ENCODE measurements around the gene NRCAM.

NRCAM gene

DNA sequence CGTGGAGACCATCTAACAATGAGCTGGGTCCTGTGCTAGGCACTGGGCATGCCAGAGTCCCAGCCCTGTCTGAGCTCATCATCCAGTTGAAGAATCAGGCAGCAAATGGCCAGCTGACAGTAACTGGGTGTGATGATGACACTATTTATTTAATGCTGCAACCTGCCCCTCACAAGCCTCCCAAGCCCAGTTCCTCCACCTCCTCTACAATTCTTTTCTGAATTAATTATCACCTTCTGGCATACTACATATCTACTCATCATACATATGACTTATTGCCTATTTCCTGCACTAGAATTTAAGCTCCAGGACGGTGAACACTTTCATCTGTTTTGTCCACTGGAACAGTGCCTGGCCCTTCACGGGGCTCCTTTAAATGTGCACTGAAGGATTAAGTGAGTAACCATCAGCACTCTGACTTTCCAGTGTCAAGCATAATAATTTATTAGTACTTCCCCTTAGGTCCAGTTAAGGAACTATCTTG, 229.4 kb downstream of the NRCAM start:
- Histone ChIP-seq H3K9ac (ENCODE audit: low read length) (no peak overlapping the region), H3K27ac (ENCODE audit: low read depth, low read length) (no peak overlapping the region), H3K4me3 (ENCODE audit: low read length) (no peak overlapping the region), H3K27me3 (ENCODE audit: control insufficient read depth, insufficient read depth, low read length) (no peaks in the 10 kb centered on the region), H3K36me3 (ENCODE audit: control insufficient read depth, insufficient read depth, low read length) (no peaks in the 10 kb centered on the region), H3K4me1 (ENCODE audit: control insufficient read depth, insufficient read depth, low read length) (no peaks in the 10 kb centered on the region)

DNA sequence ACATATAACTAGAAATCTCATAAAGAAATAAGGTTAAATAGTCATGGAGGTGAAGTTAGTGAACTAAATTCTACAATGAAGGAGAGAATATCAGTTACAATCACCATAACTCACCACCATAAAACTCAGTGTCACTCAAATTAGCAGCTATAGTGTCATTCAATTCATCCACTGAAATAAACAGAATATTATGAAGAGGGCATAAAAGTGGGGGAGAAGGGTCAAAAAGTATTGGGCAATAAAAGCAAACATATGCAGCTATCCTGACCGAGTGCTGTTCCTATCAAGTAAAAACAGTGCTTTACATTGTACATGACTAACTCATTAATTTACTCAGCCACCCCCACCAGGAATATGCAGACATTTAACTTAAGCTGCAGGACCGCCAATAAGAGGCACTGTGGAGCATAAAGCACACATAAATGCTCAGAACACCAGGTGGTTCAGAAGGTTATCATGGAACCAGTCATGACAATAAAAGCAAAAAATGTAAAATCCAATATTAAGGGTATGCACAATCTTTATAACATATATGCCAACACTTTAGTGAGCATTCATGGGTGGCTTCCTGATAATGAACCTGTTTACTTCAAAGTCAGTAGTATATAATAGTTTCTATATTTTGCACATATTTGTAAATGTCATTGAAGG, 230.6 kb downstream of the NRCAM start:
- no peak overlapping the region for H3K9ac ChIP-seq (ENCODE audit: low read length)
- H3K4me1 ChIP-seq (ENCODE audit: control insufficient read depth, insufficient read depth, low read length), result no peaks in the 10 kb centered on the region
- no peak overlapping the region for H3K4me3 ChIP-seq (ENCODE audit: low read length)
- H3K36me3 ChIP-seq (ENCODE audit: control insufficient read depth, insufficient read depth, low read length), result no peaks in the 10 kb centered on the region
- no peak overlapping the region for H3K27ac ChIP-seq (ENCODE audit: low read depth, low read length)
- H3K27me3 ChIP-seq (ENCODE audit: control insufficient read depth, insufficient read depth, low read length), result no peaks in the 10 kb centered on the region

DNA sequence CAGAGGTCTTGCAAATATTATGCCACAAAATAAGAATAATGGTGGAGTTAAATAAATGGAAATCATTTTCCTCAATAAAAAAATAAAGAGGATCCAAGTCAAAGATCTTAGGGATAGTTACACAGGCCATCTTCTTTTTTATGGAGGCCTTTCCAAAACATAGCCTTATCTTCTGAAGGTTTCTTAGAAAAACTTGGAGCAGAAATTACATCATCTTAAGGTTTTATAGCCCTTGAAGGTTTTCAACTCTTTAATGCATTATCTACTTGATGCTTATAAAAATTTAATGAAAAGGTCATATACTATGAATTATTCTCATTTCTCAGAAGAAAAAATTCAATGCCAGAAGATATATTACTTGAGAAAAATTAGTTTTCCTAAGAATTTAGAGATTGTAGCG, 231.8 kb downstream of the NRCAM start:
- H3K27ac ChIP-seq (ENCODE audit: low read depth, low read length), result no peak overlapping the region
- no peaks in the 10 kb centered on the region for H3K36me3 ChIP-seq (ENCODE audit: control insufficient read depth, insufficient read depth, low read length)
- no peaks in the 10 kb centered on the region for H3K4me1 ChIP-seq (ENCODE audit: control insufficient read depth, insufficient read depth, low read length)
- no peaks in the 10 kb centered on the region for H3K27me3 ChIP-seq (ENCODE audit: control insufficient read depth, insufficient read depth, low read length)
- no peak overlapping the region for H3K9ac ChIP-seq (ENCODE audit: low read length)
- no peak overlapping the region for H3K4me3 ChIP-seq (ENCODE audit: low read length)

- H3K27ac ChIP-seq (ENCODE audit: low read depth, low read length), result no peak overlapping the region
- H3K27me3 ChIP-seq (ENCODE audit: control insufficient read depth, insufficient read depth, low read length), result no peaks in the 10 kb centered on the region
- no peak overlapping the region for H3K4me3 ChIP-seq (ENCODE audit: low read length)
- H3K9ac ChIP-seq (ENCODE audit: low read length), result no peak overlapping the region
- H3K4me1 ChIP-seq (ENCODE audit: control insufficient read depth, insufficient read depth, low read length), result no peaks in the 10 kb centered on the region
- H3K36me3 ChIP-seq (ENCODE audit: control insufficient read depth, insufficient read depth, low read length), result no peaks in the 10 kb centered on the region
These were observed 233.9 kb downstream of the NRCAM start for GRCh38 chr7:108222236-108222892.

DNA sequence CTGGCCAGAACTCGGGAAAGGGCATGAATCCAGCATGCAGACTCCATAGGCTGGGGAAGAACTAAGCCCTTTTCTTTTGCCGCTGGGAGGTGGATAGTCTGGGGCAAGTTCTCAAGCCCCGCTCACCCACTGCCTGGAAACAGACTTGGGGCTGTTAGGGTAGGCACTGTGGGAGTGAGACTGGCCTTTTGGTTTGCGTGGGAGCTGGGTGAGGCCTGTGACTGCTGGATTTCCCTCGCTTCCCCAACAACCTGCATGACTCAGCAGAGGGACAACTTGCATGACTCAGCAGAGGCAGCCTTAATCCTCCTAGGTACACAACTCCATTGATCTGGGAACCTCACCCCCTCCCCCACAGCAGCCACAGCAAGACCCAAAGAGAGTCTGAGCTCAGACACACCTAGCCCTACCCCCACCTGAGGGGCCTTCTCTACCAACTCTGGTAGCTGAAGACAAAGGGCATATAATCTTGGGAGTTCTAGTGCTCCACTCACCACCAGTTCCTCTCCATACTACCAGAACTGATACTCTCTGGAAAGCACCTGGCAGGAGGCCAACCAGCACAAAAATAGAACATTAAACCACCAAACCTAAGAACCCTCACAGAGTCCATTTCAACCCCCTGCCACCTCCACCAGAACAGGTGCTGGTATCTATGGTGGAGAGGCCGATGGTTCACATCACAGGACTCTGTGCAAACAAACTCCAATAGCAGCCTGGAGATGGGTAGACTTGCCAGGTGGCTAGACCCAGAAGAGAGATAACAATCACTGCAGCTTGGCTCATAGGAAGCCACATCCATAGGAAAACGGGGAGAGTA, 244.6 kb downstream of the NRCAM start:
- Histone ChIP-seq H3K27me3 (ENCODE audit: control insufficient read depth, insufficient read depth, low read length) (no peaks in the 10 kb centered on the region), H3K9ac (ENCODE audit: low read length) (no peak overlapping the region), H3K36me3 (ENCODE audit: control insufficient read depth, insufficient read depth, low read length) (no peaks in the 10 kb centered on the region), H3K27ac (ENCODE audit: low read depth, low read length) (no peak overlapping the region), H3K4me1 (ENCODE audit: control insufficient read depth, insufficient read depth, low read length) (no peaks in the 10 kb centered on the region), H3K4me3 (ENCODE audit: low read length) (no peak overlapping the region)

DNA sequence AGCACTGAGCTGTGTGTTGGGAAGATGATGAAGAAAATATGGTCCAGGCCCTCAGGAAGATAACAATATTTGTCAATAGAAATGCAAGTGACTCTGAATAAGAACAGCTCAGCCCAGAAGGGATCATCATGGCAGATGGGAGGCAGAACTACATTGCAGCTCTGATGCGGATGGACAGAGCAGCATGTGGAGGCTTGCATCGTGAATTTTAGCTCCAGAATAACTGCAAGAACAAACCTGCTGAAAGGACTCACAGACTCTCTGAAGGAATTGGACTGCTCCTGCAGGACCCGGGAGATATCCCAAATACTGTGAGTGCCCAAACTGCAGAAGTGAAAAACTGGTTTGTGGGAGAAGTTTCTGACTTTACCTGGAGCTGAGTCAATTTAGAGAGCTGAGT, 245.4 kb downstream of the NRCAM start:
- H3K9ac ChIP-seq (ENCODE audit: low read length), result no peak overlapping the region
- no peaks in the 10 kb centered on the region for H3K27me3 ChIP-seq (ENCODE audit: control insufficient read depth, insufficient read depth, low read length)
- no peaks in the 10 kb centered on the region for H3K36me3 ChIP-seq (ENCODE audit: control insufficient read depth, insufficient read depth, low read length)
- H3K27ac ChIP-seq (ENCODE audit: low read depth, low read length), result no peak overlapping the region
- no peaks in the 10 kb centered on the region for H3K4me1 ChIP-seq (ENCODE audit: control insufficient read depth, insufficient read depth, low read length)
- H3K4me3 ChIP-seq (ENCODE audit: low read length), result no peak overlapping the region

DNA sequence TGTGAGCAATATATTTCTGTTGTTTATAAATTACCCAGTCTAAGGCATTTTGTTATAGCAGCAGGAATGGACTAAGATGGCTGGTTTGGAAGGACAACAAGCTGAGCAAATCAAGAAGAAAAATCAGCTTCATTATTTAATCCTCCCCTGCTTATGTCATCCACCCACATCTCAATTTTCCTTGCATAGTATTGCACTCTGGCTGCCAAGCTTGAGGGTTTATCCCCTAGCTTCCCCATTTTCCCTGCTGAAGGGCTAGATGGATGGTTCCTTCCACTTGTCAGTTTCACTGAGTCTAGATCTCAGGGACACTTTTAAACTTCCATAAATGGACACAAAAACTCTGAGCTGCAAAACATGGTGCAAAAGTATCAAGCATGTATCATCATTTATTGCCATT, 250.9 kb downstream of the NRCAM start:
- H3K4me3 ChIP-seq (ENCODE audit: low read length), result no peak overlapping the region
- H3K27ac ChIP-seq (ENCODE audit: low read depth, low read length), result no peak overlapping the region
- no peaks in the 10 kb centered on the region for H3K27me3 ChIP-seq (ENCODE audit: control insufficient read depth, insufficient read depth, low read length)
- H3K9ac ChIP-seq (ENCODE audit: low read length), result no peak overlapping the region
- no peaks in the 10 kb centered on the region for H3K4me1 ChIP-seq (ENCODE audit: control insufficient read depth, insufficient read depth, low read length)
- H3K36me3 ChIP-seq (ENCODE audit: control insufficient read depth, insufficient read depth, low read length), result no peaks in the 10 kb centered on the region

GRCh38 chr7:108204281-108204796, 251.9 kb downstream of the NRCAM start:
- Histone ChIP-seq H3K4me3 (ENCODE audit: low read length) (no peak overlapping the region), H3K27me3 (ENCODE audit: control insufficient read depth, insufficient read depth, low read length) (no peaks in the 10 kb centered on the region), H3K4me1 (ENCODE audit: control insufficient read depth, insufficient read depth, low read length) (no peaks in the 10 kb centered on the region), H3K9ac (ENCODE audit: low read length) (no peak overlapping the region), H3K27ac (ENCODE audit: low read depth, low read length) (no peak overlapping the region), H3K36me3 (ENCODE audit: control insufficient read depth, insufficient read depth, low read length) (no peaks in the 10 kb centered on the region)

- Histone ChIP-seq H3K4me3 (ENCODE audit: low read length) (no peak overlapping the region), H3K27me3 (ENCODE audit: control insufficient read depth, insufficient read depth, low read length) (no peaks in the 10 kb centered on the region), H3K9ac (ENCODE audit: low read length) (no peak overlapping the region), H3K4me1 (ENCODE audit: control insufficient read depth, insufficient read depth, low read length) (no peaks in the 10 kb centered on the region), H3K27ac (ENCODE audit: low read depth, low read length) (no peak overlapping the region), H3K36me3 (ENCODE audit: control insufficient read depth, insufficient read depth, low read length) (no peaks in the 10 kb centered on the region)
These were observed 252.7 kb downstream of the NRCAM start for GRCh38 chr7:108203537-108203936.

DNA sequence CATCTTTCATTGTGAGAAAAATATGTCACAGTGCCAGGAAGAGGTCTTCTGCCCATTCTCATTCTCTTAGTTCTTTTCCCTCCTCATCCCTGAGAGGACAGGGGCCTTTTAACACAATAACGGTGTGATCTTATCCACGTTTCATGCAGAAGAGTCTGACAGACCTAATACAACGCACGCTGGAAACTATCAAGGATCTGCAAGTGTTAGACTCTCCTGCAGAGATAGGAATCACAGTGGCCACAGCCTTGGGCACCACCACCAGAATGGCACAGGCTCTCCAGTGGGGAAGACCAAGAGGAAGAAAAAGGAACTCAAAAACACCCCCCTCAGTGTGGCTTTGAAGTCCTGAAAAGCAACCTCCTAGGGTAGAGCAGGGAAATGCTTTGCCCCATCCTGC, 253.5 kb downstream of the NRCAM start:
- Histone ChIP-seq H3K27ac (ENCODE audit: low read depth, low read length) (no peak overlapping the region), H3K4me1 (ENCODE audit: control insufficient read depth, insufficient read depth, low read length) (no peaks in the 10 kb centered on the region), H3K9ac (ENCODE audit: low read length) (no peak overlapping the region), H3K36me3 (ENCODE audit: control insufficient read depth, insufficient read depth, low read length) (no peaks in the 10 kb centered on the region), H3K27me3 (ENCODE audit: control insufficient read depth, insufficient read depth, low read length) (no peaks in the 10 kb centered on the region), H3K4me3 (ENCODE audit: low read length) (no peak overlapping the region)

DNA sequence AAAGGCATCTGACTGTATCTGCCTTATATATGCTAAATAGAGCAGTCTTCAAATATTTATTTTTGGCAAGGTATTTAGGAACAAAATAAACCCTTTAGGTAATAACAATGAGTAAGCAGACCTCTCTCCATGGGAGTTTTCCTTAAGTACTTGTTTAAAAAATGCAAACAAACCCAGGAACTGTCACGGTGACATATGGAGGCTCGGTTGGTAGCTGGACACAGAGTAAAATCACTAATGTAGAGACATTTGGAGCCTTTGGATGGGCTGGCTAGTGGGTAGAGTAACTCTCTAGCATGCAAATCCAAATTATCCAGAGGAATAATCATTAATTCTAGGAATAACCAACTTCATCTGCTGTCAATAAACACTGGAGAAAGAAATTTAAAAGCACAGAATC, 254.5 kb downstream of the NRCAM start:
- Histone ChIP-seq H3K27ac (ENCODE audit: low read depth, low read length) (no peak overlapping the region), H3K27me3 (ENCODE audit: control insufficient read depth, insufficient read depth, low read length) (no peaks in the 10 kb centered on the region), H3K36me3 (ENCODE audit: control insufficient read depth, insufficient read depth, low read length) (no peaks in the 10 kb centered on the region), H3K9ac (ENCODE audit: low read length) (no peak overlapping the region), H3K4me1 (ENCODE audit: control insufficient read depth, insufficient read depth, low read length) (no peaks in the 10 kb centered on the region), H3K4me3 (ENCODE audit: low read length) (no peak overlapping the region)

DNA sequence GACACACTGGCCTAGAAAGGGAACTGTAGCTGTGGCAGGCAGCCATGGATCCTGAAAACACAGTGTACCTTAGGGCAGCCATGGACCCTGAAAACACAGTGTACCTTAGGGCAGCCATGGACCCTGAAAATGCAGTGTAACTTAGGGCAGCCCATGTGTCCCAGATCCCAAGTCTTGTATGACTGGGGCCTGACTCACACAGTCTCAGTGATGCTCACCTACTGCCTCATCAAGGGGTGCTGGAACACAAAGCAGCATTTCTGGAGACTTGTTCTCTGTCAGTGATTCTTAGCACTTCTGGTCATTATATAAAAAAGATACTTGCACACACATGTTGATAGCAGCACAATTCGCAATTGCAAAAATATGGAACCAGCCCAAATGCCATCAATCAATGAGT, 255.9 kb downstream of the NRCAM start:
- Histone ChIP-seq H3K36me3 (ENCODE audit: control insufficient read depth, insufficient read depth, low read length) (no peaks in the 10 kb centered on the region), H3K27ac (ENCODE audit: low read depth, low read length) (no peak overlapping the region), H3K4me3 (ENCODE audit: low read length) (no peak overlapping the region), H3K27me3 (ENCODE audit: control insufficient read depth, insufficient read depth, low read length) (no peaks in the 10 kb centered on the region), H3K4me1 (ENCODE audit: control insufficient read depth, insufficient read depth, low read length) (no peaks in the 10 kb centered on the region), H3K9ac (ENCODE audit: low read length) (no peak overlapping the region)

Data from rectal smooth muscle tissue (tissue), 1 donor.